ENCODE results near the gene WNT7B.

Gene WNT7B

GRCh38 chr22:45887202-45888131 lies 89.5 kb downstream of the WNT7B start:
- H3K36me3 ChIP-seq (ENCODE audit: control insufficient read depth, insufficient read depth, low read length) = no peaks in the 10 kb centered on the region
- 100% methylated on average over 1 of the region's 22 CpGs for WGBS (ENCODE audit: insufficient coverage, insufficient read length)
- no peak for DNase-seq (ENCODE audit: low read depth, low spot score)
- H3K27ac ChIP-seq (ENCODE audit: low read length) = no peak overlapping the region
- no peaks in the 10 kb centered on the region for H3K27me3 ChIP-seq (ENCODE audit: control insufficient read depth, insufficient read depth, low read length)
- no peak overlapping the region for H3K4me3 ChIP-seq (ENCODE audit: low read length)
- H3K4me1 ChIP-seq (ENCODE audit: control insufficient read depth, insufficient read depth, low read length) = no peaks in the 10 kb centered on the region; the same call in 1 of the 2 replicates
- H3K9me3 ChIP-seq (ENCODE audit: control insufficient read depth, insufficient read depth, low read length) = no peaks in the 10 kb centered on the region

GRCh38 chr22:45886540-45886939 lies 90.4 kb downstream of the WNT7B start:
- Histone ChIP-seq H3K4me3 (ENCODE audit: low read length) (no peak overlapping the region), H3K27ac (ENCODE audit: low read length) (no peak overlapping the region), H3K27me3 (ENCODE audit: control insufficient read depth, insufficient read depth, low read length) (peaks cover under 1% of the 10 kb centered on the region; the same call in 1 of the 2 replicates), H3K36me3 (ENCODE audit: control insufficient read depth, insufficient read depth, low read length) (no peaks in the 10 kb centered on the region), H3K4me1 (ENCODE audit: control insufficient read depth, insufficient read depth, low read length) (no peaks in the 10 kb centered on the region; the same call in 1 of the 2 replicates), H3K9me3 (ENCODE audit: control insufficient read depth, insufficient read depth, low read length) (no peaks in the 10 kb centered on the region)
- WGBS (ENCODE audit: insufficient coverage, insufficient read length) = no CpG with 5 or more reads among the region's 7 CpGs
- DNase-seq (ENCODE audit: low read depth, low spot score) = no peak

GRCh38 chr22:45885941-45886395 lies 91.0 kb downstream of the WNT7B start:
- whole genome bisulfite sequencing (ENCODE audit: insufficient coverage, insufficient read length) = no CpG with 5 or more reads among the region's 21 CpGs
- no peaks in the 10 kb centered on the region for H3K9me3 ChIP-seq (ENCODE audit: control insufficient read depth, insufficient read depth, low read length)
- H3K4me1 ChIP-seq (ENCODE audit: control insufficient read depth, insufficient read depth, low read length) = peaks cover 2% of the 10 kb centered on the region; the same call in 1 of the 2 replicates
- no peaks in the 10 kb centered on the region for H3K36me3 ChIP-seq (ENCODE audit: control insufficient read depth, insufficient read depth, low read length)
- no peak for DNase-seq (ENCODE audit: low read depth, low spot score)
- H3K27ac ChIP-seq (ENCODE audit: low read length) = no peak overlapping the region
- H3K27me3 ChIP-seq (ENCODE audit: control insufficient read depth, insufficient read depth, low read length) = peaks cover 6% of the 10 kb centered on the region; the same call in 1 of the 2 replicates
- no peak overlapping the region for H3K4me3 ChIP-seq (ENCODE audit: low read length)

GRCh38 chr22:45885171-45885840 lies 91.7 kb downstream of the WNT7B start:
- Histone ChIP-seq H3K27ac (ENCODE audit: low read length) (no peak overlapping the region), H3K27me3 (ENCODE audit: control insufficient read depth, insufficient read depth, low read length) (peaks cover 9% of the 10 kb centered on the region; the same call in 1 of the 2 replicates), H3K9me3 (ENCODE audit: control insufficient read depth, insufficient read depth, low read length) (no peaks in the 10 kb centered on the region), H3K4me3 (ENCODE audit: low read length) (no peak overlapping the region), H3K36me3 (ENCODE audit: control insufficient read depth, insufficient read depth, low read length) (no peaks in the 10 kb centered on the region), H3K4me1 (ENCODE audit: control insufficient read depth, insufficient read depth, low read length) (peaks cover 3% of the 10 kb centered on the region; the same call in 1 of the 2 replicates)
- no CpG with 5 or more reads among the region's 16 CpGs for WGBS (ENCODE audit: insufficient coverage, insufficient read length)
- no peak for DNase-seq (ENCODE audit: low read depth, low spot score)

- H3K9me3 ChIP-seq (ENCODE audit: control insufficient read depth, insufficient read depth, low read length) = no peaks in the 10 kb centered on the region
- H3K27me3 ChIP-seq (ENCODE audit: control insufficient read depth, insufficient read depth, low read length) = peaks cover 11% of the 10 kb centered on the region; the same call in 1 of the 2 replicates
- H3K36me3 ChIP-seq (ENCODE audit: control insufficient read depth, insufficient read depth, low read length) = no peaks in the 10 kb centered on the region
- no peak overlapping the region for H3K4me3 ChIP-seq (ENCODE audit: low read length)
- no peak for DNase-seq (ENCODE audit: low read depth, low spot score)
- no CpG with 5 or more reads among the region's 27 CpGs for WGBS (ENCODE audit: insufficient coverage, insufficient read length)
- H3K27ac ChIP-seq (ENCODE audit: low read length) = no peak overlapping the region
- peaks cover 4% of the 10 kb centered on the region; the same call in 1 of the 2 replicates for H3K4me1 ChIP-seq (ENCODE audit: control insufficient read depth, insufficient read depth, low read length)
Observed at GRCh38 chr22:45884201-45885062, 92.5 kb downstream of the WNT7B start.

GRCh38 chr22:45883811-45884170 lies 93.2 kb downstream of the WNT7B start:
- Histone ChIP-seq H3K27me3 (ENCODE audit: control insufficient read depth, insufficient read depth, low read length) (peaks cover 11% of the 10 kb centered on the region; the same call in 1 of the 2 replicates), H3K4me3 (ENCODE audit: low read length) (no peak overlapping the region), H3K27ac (ENCODE audit: low read length) (no peak overlapping the region), H3K4me1 (ENCODE audit: control insufficient read depth, insufficient read depth, low read length) (peaks cover 5% of the 10 kb centered on the region; the same call in 1 of the 2 replicates), H3K9me3 (ENCODE audit: control insufficient read depth, insufficient read depth, low read length) (no peaks in the 10 kb centered on the region), H3K36me3 (ENCODE audit: control insufficient read depth, insufficient read depth, low read length) (no peaks in the 10 kb centered on the region)
- DNase-seq (ENCODE audit: low read depth, low spot score) = no peak
- no CpG with 5 or more reads among the region's 8 CpGs for WGBS (ENCODE audit: insufficient coverage, insufficient read length)

- no CpG with 5 or more reads among the region's 32 CpGs for WGBS (ENCODE audit: insufficient coverage, insufficient read length)
- Histone ChIP-seq H3K27ac (ENCODE audit: low read length) (no peak overlapping the region), H3K4me3 (ENCODE audit: low read length) (no peak overlapping the region), H3K36me3 (ENCODE audit: control insufficient read depth, insufficient read depth, low read length) (no peaks in the 10 kb centered on the region), H3K4me1 (ENCODE audit: control insufficient read depth, insufficient read depth, low read length) (peaks cover 9% of the 10 kb centered on the region; the same call in 1 of the 2 replicates), H3K27me3 (ENCODE audit: control insufficient read depth, insufficient read depth, low read length) (peaks cover 11% of the 10 kb centered on the region; the same call in 1 of the 2 replicates), H3K9me3 (ENCODE audit: control insufficient read depth, insufficient read depth, low read length) (no peaks in the 10 kb centered on the region)
- no peak for DNase-seq (ENCODE audit: low read depth, low spot score)
Observed at GRCh38 chr22:45882881-45883810, 93.8 kb downstream of the WNT7B start.

- Histone ChIP-seq H3K4me3 (ENCODE audit: low read length) (no peak overlapping the region), H3K36me3 (ENCODE audit: control insufficient read depth, insufficient read depth, low read length) (no peaks in the 10 kb centered on the region), H3K9me3 (ENCODE audit: control insufficient read depth, insufficient read depth, low read length) (no peaks in the 10 kb centered on the region), H3K27ac (ENCODE audit: low read length) (no peak overlapping the region), H3K27me3 (ENCODE audit: control insufficient read depth, insufficient read depth, low read length) (peaks cover 11% of the 10 kb centered on the region; the same call in 1 of the 2 replicates), H3K4me1 (ENCODE audit: control insufficient read depth, insufficient read depth, low read length) (peaks cover 10% of the 10 kb centered on the region; the same call in 1 of the 2 replicates)
- whole genome bisulfite sequencing (ENCODE audit: insufficient coverage, insufficient read length) = no CpG with 5 or more reads among the region's 8 CpGs
- DNase-seq (ENCODE audit: low read depth, low spot score) = no peak
Observed at GRCh38 chr22:45881524-45881875, 95.5 kb downstream of the WNT7B start.
